Inflammatory macrophage treated with lipopolysaccharide for 1 hour (primary cell): ENCODE measurements around the gene SYT13.

Experiments
- DNase-seq, 2 donors: peaks; one replicate each; pipeline ENCODE4 v3.0.0-alpha.2; 2020 to 2022

The SYT13 gene

DNA sequence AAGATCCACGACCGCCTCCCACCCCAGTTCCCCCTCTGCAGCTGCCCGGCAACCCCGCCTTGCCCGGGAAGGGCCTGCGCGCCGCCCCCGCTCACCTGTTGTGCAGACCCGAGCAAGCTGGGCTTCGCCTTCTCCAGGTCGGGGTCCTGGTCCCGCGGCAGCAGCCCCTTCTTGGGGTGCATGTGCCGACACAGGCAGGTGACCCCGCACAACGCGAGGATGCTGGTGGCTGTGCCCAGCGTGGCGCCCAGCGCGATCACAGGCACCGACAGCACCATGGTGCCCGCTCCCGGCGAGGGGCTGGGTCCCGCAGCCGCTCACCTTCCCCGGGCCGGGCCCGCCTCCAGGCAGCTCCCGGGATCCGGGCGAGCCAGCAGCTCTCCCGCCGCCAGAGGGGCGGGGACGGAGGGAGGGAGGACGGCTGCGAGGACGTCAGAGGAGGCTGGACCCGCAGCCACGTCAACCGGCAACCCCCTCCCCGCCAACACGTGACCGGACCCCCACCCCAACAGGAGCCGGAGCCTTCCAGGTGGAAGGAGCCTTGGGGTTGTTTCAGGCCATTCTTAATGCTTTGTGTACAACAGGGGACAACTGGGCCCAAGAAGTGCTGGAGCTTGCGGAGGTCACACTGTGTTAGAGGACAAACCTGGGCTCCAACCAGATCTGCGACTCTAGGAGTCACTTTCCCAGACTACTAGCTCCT, at the start of gene SYT13:
TSS of gene SYT13 (minus strand) at position 412 of the 703 bp plus-strand sequence. CDS start at position 278, 134 bp downstream.
- no peak for DNase-seq

DNA sequence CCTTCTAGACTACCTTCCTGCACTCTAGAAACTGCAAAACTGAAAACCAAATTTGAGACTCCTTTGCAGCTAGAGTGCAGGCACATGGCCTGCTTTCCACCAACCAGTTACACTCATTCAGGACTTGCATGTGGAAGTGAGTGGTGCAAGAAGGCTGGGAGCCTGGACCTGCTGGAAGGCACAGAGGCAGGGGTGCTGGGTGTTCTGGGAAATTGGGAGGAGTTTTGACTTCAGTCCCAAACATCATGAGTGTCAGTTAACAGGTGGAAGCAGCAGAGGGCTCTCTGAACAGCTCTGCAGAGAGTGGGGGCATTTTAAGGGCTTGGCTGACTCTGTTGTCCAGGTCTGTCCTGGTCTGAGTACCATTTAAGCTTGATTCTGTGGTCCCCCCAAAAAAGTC, 49.3 kb upstream of the SYT13 start:
- no peak for DNase-seq

DNA sequence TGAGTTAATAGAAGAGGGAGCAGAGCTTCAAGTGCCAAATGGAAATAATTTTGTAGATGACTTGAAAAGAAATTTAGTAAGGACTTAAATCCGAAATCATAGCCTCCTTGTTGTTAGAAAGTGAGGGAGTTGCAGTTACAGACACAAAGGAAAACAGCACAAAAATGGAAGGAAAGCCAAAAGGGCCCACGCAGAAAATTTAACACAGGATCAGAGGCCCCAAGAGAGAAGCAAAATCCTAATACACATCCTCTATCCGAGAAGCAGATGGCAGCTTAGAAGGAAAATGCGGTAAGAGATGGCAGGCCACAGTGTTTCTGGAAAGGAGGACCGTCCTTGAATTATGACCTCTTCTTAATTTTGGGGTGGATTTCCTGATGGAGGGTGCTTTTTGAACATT, 48.7 kb upstream of the SYT13 start:
- no peak for DNase-seq

GRCh38 chr11:45334410-45334809, 48.3 kb upstream of the SYT13 start:
- no peak for DNase-seq

DNA sequence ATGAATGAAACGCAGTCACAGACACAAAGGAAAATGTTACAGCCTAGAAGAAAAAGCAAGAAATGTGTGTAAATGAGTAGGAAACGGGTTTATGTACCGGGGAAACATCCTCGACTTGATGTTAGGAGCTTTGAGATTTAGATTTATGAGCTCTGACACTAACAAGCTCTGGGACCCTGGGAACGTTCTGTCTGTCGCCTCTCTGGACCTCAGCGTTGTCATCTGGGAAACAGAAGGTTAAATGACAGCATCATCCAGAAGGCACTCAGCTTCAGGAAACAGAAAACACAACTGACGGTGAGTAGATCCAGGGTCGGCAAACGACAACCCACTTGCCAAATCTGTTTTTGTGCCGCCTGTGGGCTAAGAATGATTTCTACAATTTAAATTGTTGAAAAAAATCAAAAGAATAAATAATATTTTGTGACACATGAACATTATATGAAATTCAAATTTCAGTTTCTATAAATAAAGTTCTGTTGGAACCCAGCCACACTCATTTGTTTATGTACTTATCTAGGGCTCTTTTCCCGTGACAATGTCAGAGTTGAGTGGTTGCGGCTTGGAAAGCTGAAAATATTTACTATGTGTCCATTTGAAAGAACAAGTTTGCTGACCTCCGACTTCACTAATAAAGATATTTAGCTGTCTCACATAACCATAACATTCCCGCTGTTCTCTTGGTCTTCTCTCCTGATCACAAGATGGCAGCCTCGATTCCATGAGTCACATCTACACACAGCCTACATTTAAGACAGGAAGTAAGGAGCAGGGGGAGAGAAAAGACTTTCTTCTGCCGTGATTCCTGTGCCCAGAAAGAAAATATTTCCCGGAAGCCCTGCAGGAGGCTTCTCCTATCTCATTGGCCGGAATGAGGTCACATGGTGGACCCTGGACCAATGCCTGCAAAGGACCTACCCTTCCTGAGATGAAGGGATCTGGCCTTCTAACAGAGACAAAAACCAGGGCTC, 47.1 kb upstream of the SYT13 start:
- no peak for DNase-seq

- DNase-seq, result peak in 1 of 2 donors; percentile 60
Observed at GRCh38 chr11:45332276-45332934, 46.3 kb upstream of the SYT13 start.

GRCh38 chr11:45331839-45332238, 45.7 kb upstream of the SYT13 start:
- DNase-seq, result no peak

DNA sequence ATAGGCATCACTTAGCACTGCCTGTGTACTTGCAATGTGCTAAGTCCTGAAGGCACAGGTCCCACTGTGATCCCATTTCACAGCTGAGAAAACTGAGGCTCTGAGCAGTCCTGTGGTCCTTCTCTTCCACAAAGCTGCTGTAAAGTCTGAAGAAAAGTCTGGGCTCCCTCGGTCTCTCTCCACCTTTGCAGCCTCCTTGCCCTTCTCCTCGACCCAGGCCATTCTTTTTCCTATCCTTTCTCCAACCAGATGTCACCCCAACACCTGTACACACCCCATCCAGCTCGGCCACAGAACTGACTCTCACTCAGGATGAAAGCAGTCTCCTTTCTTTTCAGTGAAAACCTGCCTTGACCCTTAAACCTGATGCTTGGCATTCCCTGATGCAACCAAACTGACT, 42.6 kb upstream of the SYT13 start:
- no peak for DNase-seq

GRCh38 chr11:45324459-45324858, 38.3 kb upstream of the SYT13 start:
- DNase-seq, result no peak

GRCh38 chr11:45323601-45324249, 37.6 kb upstream of the SYT13 start:
- DNase-seq, result no peak

GRCh38 chr11:45322891-45323600, 36.9 kb upstream of the SYT13 start:
- no peak for DNase-seq

DNA sequence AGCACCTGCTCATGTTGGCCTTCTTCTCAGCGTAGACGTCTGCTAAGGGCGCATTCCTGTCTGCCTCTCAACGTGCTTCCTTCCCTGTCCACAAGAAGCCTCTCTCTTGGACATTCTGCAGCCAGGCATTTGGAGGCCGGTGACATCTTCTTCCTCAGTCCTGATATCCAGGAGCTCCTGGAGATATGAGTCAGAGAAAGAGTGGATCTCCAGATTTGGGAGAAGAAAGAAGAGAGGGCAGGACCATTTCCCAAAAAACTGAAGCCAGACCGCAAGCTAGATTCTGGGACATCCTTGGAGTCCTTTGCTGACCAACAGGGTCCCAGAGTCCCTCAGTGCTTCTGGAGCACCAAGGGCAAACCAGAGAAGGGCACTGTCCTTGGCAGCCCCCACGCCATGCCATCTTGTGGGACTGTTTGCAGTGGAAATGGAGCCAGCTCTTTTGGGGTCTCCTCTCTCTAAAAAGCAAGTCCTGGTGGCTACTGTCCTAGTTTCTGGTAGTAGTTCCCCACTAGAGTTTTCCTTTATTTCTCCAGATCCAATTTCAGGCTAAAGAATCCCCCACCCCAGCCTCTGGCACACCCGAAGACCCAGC, 36.1 kb upstream of the SYT13 start:
- DNase-seq, result no peak

- no peak for DNase-seq
Observed at GRCh38 chr11:45321669-45322068, 35.5 kb upstream of the SYT13 start.

DNA sequence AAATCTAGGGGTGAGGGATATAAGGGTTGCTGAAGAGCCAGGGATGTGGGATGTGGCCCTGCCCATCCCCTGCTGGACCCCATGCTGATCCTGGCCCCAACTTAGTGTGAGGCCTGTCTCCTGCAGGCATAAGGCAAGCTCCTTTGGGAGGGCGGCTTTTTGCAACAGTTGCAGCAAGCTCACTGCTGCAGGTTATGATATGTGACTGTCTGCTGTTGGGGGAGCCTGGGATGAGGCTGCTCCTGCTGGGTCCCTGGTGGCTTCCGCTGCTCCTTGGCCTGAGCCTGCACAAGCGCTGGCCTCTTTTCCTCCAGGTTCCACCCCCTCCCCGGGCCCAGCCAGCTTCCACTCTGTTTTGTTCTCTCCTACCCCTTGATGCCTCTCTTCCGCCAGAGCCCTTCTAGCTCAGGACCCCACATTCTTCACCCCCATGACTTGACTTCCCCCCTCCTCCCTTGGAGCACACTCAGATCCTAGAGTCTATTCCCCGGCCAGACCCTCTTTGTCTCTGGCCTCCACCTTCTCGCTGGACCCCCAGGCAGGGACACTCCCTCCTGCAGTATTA, 35.0 kb upstream of the SYT13 start:
- DNase-seq, result no peak

DNA sequence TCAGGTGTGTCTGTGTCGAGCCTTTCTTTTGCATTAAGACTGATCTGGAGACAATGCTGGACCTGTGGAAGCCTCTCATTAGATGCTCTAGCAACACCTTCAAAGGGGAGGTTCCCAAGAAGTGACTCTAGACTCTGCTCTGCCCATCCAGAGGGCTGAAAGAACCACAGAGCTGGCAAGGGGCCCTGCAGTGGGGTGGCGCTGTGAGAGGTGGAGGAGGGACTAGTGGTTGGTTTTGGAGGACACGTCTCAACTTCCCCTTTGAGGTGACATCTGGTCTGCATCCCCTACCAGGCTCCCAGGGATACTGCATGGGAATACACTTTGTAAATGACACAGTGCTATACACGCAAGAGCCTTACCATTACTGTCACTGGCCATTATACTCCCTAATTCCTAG, 34.2 kb upstream of the SYT13 start:
- DNase-seq, result no peak

DNA sequence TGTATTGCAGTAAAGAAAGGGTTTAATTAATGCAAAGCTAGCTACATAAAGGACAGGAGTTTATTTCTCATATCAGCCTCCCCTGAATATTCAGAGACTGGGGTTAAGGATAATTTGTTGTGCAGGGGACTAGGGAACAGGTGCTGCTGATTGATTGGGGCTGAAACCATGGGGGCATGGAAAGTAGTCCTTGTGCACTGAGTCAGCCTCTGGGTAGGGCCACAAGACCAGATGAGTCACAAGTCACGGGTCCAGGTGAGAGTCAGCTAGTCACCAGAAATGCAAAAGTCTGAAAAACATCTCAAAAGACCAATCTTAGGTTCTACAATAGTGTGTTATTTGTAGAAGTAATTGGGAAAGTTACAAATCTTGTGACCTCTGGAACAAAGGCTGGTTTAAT, 32.9 kb upstream of the SYT13 start:
- DNase-seq, result no peak

- no peak for DNase-seq
Observed at GRCh38 chr11:45318516-45318915, 32.4 kb upstream of the SYT13 start.

DNA sequence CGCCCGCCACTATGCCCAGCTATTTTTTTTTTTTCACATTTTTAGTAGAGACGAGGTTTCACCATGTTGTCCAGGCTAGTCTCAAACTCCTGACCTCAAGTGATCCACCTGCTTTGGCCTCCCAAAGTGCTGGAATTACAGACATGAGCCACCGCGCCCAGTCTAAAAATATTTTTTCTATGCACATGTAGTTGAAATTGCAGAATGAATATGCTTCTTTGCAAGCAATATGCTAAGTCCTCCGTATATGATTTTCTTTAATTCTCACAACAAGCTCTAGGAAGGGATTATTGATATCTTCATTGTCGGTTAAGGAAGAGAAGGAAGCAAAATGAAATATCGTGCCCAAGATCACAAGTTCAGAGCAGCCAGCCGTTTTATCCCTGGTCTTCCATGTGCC, 30.1 kb upstream of the SYT13 start:
- no peak for DNase-seq

GRCh38 chr11:45314900-45315299, 28.8 kb upstream of the SYT13 start:
- DNase-seq, result no peak

DNA sequence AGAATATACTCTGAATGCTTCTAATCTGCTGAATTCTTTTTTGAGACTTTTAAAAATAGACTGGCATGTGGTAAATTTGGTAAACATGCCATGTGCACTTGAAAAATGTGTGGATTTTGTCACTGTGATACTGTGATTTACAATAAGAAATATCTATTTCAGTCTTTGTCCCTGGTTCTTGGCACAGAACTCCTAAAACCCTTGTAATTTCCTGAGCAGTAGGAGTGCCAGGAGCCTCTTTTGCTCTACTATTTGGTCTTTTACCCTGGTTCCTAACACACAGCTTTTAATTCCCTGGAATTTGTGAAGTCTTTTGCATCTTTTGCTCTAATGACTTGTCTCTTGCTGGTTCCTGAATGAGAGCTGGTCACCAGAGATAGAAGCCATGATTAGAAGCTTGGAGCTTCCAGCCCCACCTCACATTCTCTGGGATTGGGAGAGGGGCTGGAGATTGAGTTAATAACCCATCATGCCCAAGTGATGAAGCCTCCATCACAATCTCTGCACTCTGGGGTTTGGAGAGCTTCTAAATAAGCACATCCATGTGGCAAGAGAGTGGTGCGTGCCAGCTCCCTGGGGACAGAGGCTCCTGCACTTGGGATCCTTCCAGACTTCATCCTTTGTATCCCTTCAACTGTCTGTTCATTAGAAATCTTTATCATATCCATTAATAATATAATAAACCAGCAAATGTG, 27.2 kb upstream of the SYT13 start:
- DNase-seq, result no peak
